Tibial artery (tissue), 4 donors: Measurements from ENCODE around the gene GSK3A.

Experiments used
- DNase-seq, 2 donors: peaks; one replicate each; pipeline ENCODE4 v3.0.0-alpha.2; 2019
- H3K27ac ChIP-seq, 2 donors: fragments of 200-600 bp; sonication (generic) in 1 of 2; 1 replicate in 1 of 2; 2 replicates in 1 of 2; pipeline ENCODE4 v1.5.1; 2018 to 2019; ENCODE audit warnings: mild to moderate bottlenecking in 1 of 2
- H3K27me3 ChIP-seq, 2 donors: fragments of 200-600 bp; sonication (generic) in 1 of 2; one replicate each; pipeline versions ENCODE4 v1.5.1 to v1.6.0; 2016 to 2019
- H3K36me3 ChIP-seq, 3 donors: fragments of 200-600 bp; sonication (generic) in 2 of 3; one replicate each; pipeline ENCODE4 v1.5.1; 2016 to 2019; ENCODE audit warnings: mild to moderate bottlenecking in 2 of 3
- H3K4me1 ChIP-seq, 4 donors: fragments of 200-600 bp; sonication (generic) in 2 of 4; 1 replicate in 3 of 4; 2 replicates in 1 of 4; pipeline ENCODE4 v1.5.1; 2016 to 2019
- H3K4me3 ChIP-seq, 2 donors: fragments of 200-600 bp; sonication (generic) in 1 of 2; 1 replicate in 1 of 2; 2 replicates in 1 of 2; pipeline ENCODE4 v1.5.1; 2018 to 2019; ENCODE audit warnings: mild to moderate bottlenecking in 2 of 2
- H3K9me3 ChIP-seq, 3 donors: fragments of 200-600 bp; sonication (generic) in 1 of 3; one replicate each; pipeline ENCODE4 v1.5.1; 2016 to 2019
- intact Hi-C: fragments of 100-400 bp; cut with DNase I; formaldehyde crosslinking; loops from one replicate; pipeline ENCODE4 v1.15.0; 2023; ENCODE audit warnings: low total_unique reads
- TF ChIP-seq, protein P1 (sequence below), 2 experiments: fragments of 200-600 bp in 1 of 2; fragments of 450-650 bp in 1 of 2; IDR thresholded peaks; one replicate each; pipeline ENCODE4 v1.5.1; 2017 to 2019; ENCODE audit warnings: antibody characterized with exemption in 2 of 2, mild to moderate bottlenecking in 1 of 2, moderate library complexity in 1 of 2

The GSK3A gene

GRCh38 chr19:42226886-42227285 is 15.5 kb downstream of the GSK3A start:
- peaks cover 51 to 80% (median 74%) of the 10 kb centered on the region in 3 donors for H3K36me3 ChIP-seq
- no peaks in the 10 kb centered on the region for H3K27me3 ChIP-seq
- intact Hi-C loops: no loop called here
- TF ChIP-seq, protein P1, sequence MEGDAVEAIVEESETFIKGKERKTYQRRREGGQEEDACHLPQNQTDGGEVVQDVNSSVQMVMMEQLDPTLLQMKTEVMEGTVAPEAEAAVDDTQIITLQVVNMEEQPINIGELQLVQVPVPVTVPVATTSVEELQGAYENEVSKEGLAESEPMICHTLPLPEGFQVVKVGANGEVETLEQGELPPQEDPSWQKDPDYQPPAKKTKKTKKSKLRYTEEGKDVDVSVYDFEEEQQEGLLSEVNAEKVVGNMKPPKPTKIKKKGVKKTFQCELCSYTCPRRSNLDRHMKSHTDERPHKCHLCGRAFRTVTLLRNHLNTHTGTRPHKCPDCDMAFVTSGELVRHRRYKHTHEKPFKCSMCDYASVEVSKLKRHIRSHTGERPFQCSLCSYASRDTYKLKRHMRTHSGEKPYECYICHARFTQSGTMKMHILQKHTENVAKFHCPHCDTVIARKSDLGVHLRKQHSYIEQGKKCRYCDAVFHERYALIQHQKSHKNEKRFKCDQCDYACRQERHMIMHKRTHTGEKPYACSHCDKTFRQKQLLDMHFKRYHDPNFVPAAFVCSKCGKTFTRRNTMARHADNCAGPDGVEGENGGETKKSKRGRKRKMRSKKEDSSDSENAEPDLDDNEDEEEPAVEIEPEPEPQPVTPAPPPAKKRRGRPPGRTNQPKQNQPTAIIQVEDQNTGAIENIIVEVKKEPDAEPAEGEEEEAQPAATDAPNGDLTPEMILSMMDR (IDR thresholded peaks at IDR 0.05): no peak
- H3K4me1 ChIP-seq: peaks cover 0 to 3% (median 1%) of the 10 kb centered on the region in 4 donors
- H3K9me3 ChIP-seq: no peaks in the 10 kb centered on the region
- DNase-seq: no peak
- no peak overlapping the region for H3K27ac ChIP-seq
- no peak overlapping the region for H3K4me3 ChIP-seq

- Histone ChIP-seq H3K36me3 (peaks cover 42 to 70% (median 63%) of the 10 kb centered on the region in 3 donors), H3K9me3 (no peaks in the 10 kb centered on the region), H3K4me1 (peaks cover 0 to 14% (median 8%) of the 10 kb centered on the region in 4 donors), H3K27ac (no peak overlapping the region), H3K27me3 (no peaks in the 10 kb centered on the region), H3K4me3 (no peak overlapping the region)
- no peak for DNase-seq
- TF ChIP-seq, protein P1 (IDR thresholded peaks at IDR 0.05): no peak
- intact Hi-C loops: no loop called here
These were observed 16.6 kb downstream of the GSK3A start for GRCh38 chr19:42225718-42226292.

- Histone ChIP-seq H3K4me3 (no peak overlapping the region), H3K4me1 (peaks cover 0 to 18% (median 12%) of the 10 kb centered on the region in 4 donors), H3K27ac (no peak overlapping the region), H3K27me3 (no peaks in the 10 kb centered on the region), H3K9me3 (no peaks in the 10 kb centered on the region), H3K36me3 (peaks cover 35 to 63% (median 57%) of the 10 kb centered on the region in 3 donors)
- TF ChIP-seq, protein P1 (IDR thresholded peaks at IDR 0.05): no peak
- DNase-seq: no peak
- intact Hi-C loops: no loop called here
These were observed 17.3 kb downstream of the GSK3A start for GRCh38 chr19:42224940-42225717.

- intact Hi-C loops: no loop called here
- no peak for DNase-seq
- H3K9me3 ChIP-seq: no peaks in the 10 kb centered on the region
- H3K27ac ChIP-seq: peak overlapping the region; percentile 79 to 88
- H3K4me3 ChIP-seq: peak overlapping the region; percentile 85 to 86
- H3K27me3 ChIP-seq: no peaks in the 10 kb centered on the region
- TF ChIP-seq, protein P1 (IDR thresholded peaks at IDR 0.05): no peak
- peaks cover 15 to 19% (median 16%) of the 10 kb centered on the region in 3 donors for H3K36me3 ChIP-seq
- peaks cover 0 to 48% (median 37%) of the 10 kb centered on the region in 4 donors for H3K4me1 ChIP-seq
These were observed 21.7 kb downstream of the GSK3A start for GRCh38 chr19:42220751-42221097.

- peak; percentile 98 for DNase-seq
- peak within 1 kb of the TSS; percentile 85 to 86 for H3K4me3 ChIP-seq
- no peaks in the 10 kb centered on the region for H3K27me3 ChIP-seq
- H3K36me3 ChIP-seq: peaks cover 9 to 14% (median 9%) of the 10 kb centered on the region in 3 donors
- H3K4me1 ChIP-seq: peaks cover 0 to 54% (median 41%) of the 10 kb centered on the region in 4 donors
- TF ChIP-seq, protein P1 (IDR thresholded peaks at IDR 0.05): no peak
- no peaks in the 10 kb centered on the region for H3K9me3 ChIP-seq
- peak within 1 kb of the TSS; percentile 79 to 88 for H3K27ac ChIP-seq
- intact Hi-C loops: no loop called here
These were observed 22.3 kb downstream of the GSK3A start, which contains the start of gene ZNF526 for GRCh38 chr19:42219812-42220750. TSS of gene ZNF526 (plus strand) at chr19:42220312. CDS start at chr19:42224404, 4,092 bp downstream.
